GM03348 (cell line): ENCODE measurements around the gene TMEM94.

Source experiments
- DNase-seq: peaks from one replicate; pipeline ENCODE4 v3.0.0; 2012; ENCODE audit warnings: low spot score

Gene TMEM94

DNA sequence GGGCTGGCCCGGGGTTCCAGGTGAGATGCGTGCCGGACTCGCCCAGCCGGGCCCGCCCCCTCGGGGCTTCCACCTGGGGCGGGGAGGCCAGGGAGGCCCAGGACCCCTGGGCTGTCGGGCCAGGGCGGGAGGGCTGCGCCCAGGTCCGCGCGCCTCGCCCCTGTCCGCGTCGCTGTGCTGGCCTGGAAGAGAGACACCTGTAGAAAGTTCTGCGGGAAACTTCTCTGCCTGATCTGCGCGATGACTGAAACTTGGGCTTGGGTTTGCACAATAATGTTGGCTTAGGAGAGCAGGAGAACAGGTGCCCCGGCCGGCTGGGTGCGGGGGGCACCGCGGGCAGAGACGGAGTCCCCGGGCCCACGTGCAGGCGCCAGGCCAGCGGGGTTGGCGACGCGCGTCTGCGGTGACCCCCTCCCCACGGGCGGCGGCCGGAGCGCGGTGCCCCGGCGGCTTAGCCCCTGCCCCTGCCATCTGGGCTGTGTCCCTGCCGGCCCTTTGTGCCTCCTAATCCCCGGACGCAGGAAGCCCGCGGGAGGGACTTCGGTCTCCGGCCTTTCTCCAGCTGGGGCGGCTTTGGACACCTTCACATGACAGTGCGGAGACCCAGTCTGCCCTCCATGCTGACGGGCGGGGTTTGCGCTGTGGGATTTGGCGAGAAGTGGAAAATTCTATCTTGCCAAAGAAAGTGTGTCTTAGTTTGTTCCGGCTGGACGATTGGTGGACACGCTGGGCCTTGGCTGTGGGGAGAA lies 69.5 kb downstream of the TMEM94 start:
- DNase-seq: no peak

GRCh38 chr17:75526555-75527270 lies 70.3 kb downstream of the TMEM94 start:
- no peak for DNase-seq

DNA sequence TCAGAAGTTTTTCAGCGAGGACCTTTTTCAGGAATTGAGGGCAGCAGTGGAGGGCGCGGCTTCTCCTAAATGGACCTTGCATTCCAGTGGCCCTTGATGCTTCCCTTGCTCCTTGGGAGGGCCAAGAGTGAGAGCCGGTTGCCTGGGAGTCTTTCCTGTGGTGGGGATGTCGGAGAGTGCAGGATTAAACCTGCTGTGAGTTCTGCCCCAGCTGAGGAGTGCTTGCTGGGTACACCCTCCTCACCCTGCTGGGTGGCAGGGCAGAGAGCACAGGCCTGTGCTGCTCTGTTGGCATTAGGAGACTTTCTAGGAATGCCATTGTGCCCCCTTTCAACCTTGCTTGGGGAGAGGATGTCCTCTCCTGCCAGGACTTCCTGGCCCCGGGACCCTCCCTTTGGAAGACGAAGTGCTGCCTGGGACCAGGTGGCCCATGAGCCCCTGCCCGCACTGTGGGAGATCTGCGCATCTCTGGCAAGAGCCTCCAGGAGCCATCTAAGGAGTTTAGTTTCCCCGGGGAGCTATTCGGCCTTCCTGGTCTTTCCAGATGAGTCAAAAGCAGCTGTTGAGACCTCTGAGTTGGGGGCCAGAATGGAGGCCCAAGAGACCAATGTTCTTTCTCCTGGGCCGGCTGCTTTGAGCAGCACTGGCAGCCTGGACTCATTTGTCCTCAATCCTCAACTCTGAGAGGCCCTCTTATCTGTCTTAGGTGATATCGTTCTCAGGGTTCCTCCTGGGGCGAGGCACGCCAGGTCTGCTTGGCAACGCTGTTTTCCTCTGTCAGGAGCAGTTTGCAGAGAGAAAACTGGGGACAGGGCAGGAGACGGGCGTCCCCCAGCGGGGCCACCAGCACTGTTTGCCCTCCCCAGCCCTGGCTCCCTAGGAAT lies 74.6 kb downstream of the TMEM94 start:
- no peak for DNase-seq

GRCh38 chr17:75531721-75532072 lies 75.3 kb downstream of the TMEM94 start:
- DNase-seq: no peak

- no peak for DNase-seq
These were observed 78.7 kb downstream of the TMEM94 start for GRCh38 chr17:75535119-75535537.

- DNase-seq: no peak
These were observed 79.4 kb downstream of the TMEM94 start for GRCh38 chr17:75535871-75536270.

DNA sequence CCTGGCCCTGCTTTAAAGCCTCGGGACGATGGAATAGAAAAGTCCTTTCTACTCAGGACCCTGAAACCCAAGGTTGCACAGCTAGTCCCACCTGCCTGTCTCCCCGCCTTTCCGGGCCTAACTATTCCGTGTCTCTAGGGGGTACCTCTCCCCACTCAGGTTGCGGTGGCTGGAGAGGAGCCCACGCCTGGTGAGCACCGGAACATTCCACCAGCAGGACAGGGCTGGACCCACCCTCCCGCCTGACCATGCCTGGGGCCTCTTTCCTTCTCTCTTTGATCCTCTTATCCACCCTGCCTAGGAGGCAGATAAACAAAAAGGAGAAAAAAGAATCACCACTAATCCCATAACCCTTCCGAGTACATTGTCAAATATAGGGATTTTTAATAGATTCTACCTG lies 79.9 kb downstream of the TMEM94 start:
- DNase-seq: no peak

GRCh38 chr17:75539967-75540729 lies 83.7 kb downstream of the TMEM94 start:
- DNase-seq: no peak

DNA sequence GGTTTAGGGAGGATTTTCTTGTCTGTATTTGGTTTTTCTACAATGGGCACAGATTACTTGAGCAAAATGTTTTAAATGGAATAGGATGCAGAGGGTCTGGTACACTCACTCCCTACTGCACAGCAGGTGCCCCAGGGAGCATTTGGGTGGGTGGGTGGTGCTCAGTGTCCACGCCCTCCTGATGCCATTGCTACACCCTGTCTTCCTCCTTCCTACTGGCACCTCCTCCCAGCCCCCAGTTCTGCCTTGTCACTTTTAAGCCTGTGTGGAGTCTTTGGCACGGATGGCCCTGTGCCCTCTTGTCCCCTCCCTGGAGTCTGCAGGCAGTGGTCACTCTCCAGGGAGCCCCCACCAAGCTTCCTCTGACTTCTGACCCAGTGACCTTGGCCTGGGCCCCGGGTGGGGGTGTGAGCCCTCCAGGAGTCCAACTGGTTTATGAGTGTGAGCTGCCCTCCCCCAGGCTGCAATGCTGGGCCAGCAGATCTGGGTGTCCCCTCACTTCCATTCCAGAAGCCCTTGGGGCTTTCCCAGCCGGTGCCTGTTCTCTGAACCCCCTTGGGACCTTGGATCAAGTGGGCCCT lies 84.6 kb downstream of the TMEM94 start:
- no peak for DNase-seq

- no peak for DNase-seq
These were observed 85.8 kb downstream of the TMEM94 start for GRCh38 chr17:75542229-75542628.

GRCh38 chr17:75542728-75543336 lies 86.4 kb downstream of the TMEM94 start:
- no peak for DNase-seq

GRCh38 chr17:75544250-75544649 lies 87.8 kb downstream of the TMEM94 start:
- no peak for DNase-seq

DNA sequence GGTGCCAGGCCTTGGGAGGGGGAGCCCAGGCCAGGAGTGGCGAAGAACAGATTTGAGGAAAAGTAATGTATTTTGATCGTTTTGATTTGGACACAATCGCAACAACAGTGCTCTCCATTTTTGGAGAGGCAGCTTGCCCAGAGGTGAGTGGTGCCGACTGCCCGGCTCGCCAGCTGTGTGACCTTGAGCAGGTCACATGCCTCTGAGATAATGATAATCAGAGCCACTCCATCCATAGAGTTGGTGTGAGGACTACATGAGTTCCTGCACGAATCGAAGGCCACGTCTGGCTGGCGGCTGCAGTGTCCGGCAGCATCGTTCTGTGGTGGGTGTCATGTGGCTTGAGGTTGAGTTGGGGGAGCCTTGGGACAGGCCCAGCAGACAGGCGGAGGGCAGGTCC lies 89.7 kb downstream of the TMEM94 start:
- no peak for DNase-seq

GRCh38 chr17:75547091-75547490 lies 90.7 kb downstream of the TMEM94 start:
- DNase-seq: no peak

GRCh38 chr17:75548813-75549212 lies 92.4 kb downstream of the TMEM94 start:
- DNase-seq: no peak
